Stomach (tissue), 9 donors: Measurements from ENCODE around the gene IST1. TPM values are rescaled to one million over a fixed set of nuclear protein-coding genes. Genes with fewer than 3 reads are reported as not detected.
"Not testable (repeated sequence)": the region's sequence is repeated elsewhere in the genome, so short reads cannot be mapped to it uniquely, and the experiment has no call there.

ENCODE experiments used
- DNase-seq, 2 donors: peaks; one replicate each; pipeline versions ENCODE4 v3.0.0 to v3.0.0-alpha.2; 2013 to 2019
- H3K27ac ChIP-seq, 5 donors: fragments of 200-600 bp in 4 of 5; sonication (generic) in 4 of 5; one replicate each; pipeline ENCODE4 v1.5.1; 2013 to 2019; ENCODE audit warnings: mild to moderate bottlenecking in 1 of 5, moderate library complexity in 1 of 5
- H3K27me3 ChIP-seq, 3 donors: fragments of 200-600 bp; sonication (generic); one replicate each; pipeline ENCODE4 v1.5.1; 2017 to 2019; ENCODE audit warnings: mixed run types in 1 of 3
- H3K36me3 ChIP-seq, 4 donors: fragments of 200-600 bp; sonication (generic); 1 replicate in 3 of 4; 2 replicates in 1 of 4; pipeline ENCODE4 v1.5.1; 2016 to 2019
- H3K4me1 ChIP-seq, 4 donors: fragments of 200-600 bp; sonication (generic); one replicate each; pipeline ENCODE4 v1.5.1; 2016 to 2019
- H3K4me3 ChIP-seq, 4 donors: fragments of 200-600 bp; sonication (generic) in 3 of 4; one replicate each; pipeline ENCODE4 v1.5.1; 2016 to 2019; ENCODE audit warnings: mild to moderate bottlenecking in 1 of 4
- H3K9me3 ChIP-seq, 4 donors: fragments of 200-600 bp; sonication (generic); one replicate each; pipeline ENCODE4 v1.5.1; 2016 to 2019
- EP300 ChIP-seq: sonication (generic); formaldehyde crosslinking; IDR thresholded peaks from one replicate; pipeline ENCODE4 v1.6.1; 2017; ENCODE audit warnings: antibody characterized with exemption
- POLR2A ChIP-seq, 4 donors: fragments of 450-650 bp; IDR thresholded peaks; one replicate each; pipeline ENCODE4 v1.6.1; 2016; ENCODE audit warnings: antibody characterized with exemption in 4 of 4, control low read depth in 2 of 4, mild to moderate bottlenecking in 1 of 4, moderate library complexity in 1 of 4
- POLR2AphosphoS5 ChIP-seq, 3 donors: sonication (generic); formaldehyde crosslinking; IDR thresholded peaks; one replicate each; pipeline ENCODE4 v1.6.1; 2016; ENCODE audit warnings: antibody characterized with exemption in 3 of 3
- WGBS, 5 donors: extraction: QIAGEN DNeasy Blood & Tissue Kit in 3 of 5; methylation state at CpG; one replicate each; pipeline versions ENCODE4 v1.1.5 to v1.1.7; 2013 to 2018; 5-methylcytosine and 5-hydroxymethylcytosine counted together
- intact Hi-C: fragments of 100-400 bp; cut with DNase I; formaldehyde crosslinking; loops from one replicate; pipeline ENCODE4 v1.15.1; 2023; ENCODE audit warnings: low total_unique reads
- polyA plus RNA-seq, 3 donors: library from polyadenylated mRNA; stranded (reverse); fragments of 200-250 nt; gene quantifications; one replicate each; pipeline ENCODE4 v1.2.3, GENCODE V29; 2013
- total RNA-seq, 5 donors: library from RNA; depleted of rRNA; stranded (reverse); fragments of >200 nt; gene quantifications; one replicate each; pipeline versions ENCODE4 v1.1.0 to v1.2.3, GENCODE V29; 2014 to 2016
- TF ChIP-seq, protein P1 (sequence below), 7 experiments: fragments of 450-650 bp in 4 of 7; fragments of 200-600 bp in 3 of 7; sonication (generic) in 3 of 7; IDR thresholded peaks; one replicate each; pipeline ENCODE4 v1.5.1; 2016 to 2019; ENCODE audit warnings: antibody characterized with exemption in 7 of 7, control low read depth in 2 of 7, mild to moderate bottlenecking in 1 of 7
- donor health status: healthy with polysubstance abuse.
- donor health status: Bipolar disorder and iron deficiency.
- donor health status: healthy.

The IST1 gene
- total and polyA plus RNA-seq, 8 donors = 76.0 to 270 (median 160) TPM

DNA sequence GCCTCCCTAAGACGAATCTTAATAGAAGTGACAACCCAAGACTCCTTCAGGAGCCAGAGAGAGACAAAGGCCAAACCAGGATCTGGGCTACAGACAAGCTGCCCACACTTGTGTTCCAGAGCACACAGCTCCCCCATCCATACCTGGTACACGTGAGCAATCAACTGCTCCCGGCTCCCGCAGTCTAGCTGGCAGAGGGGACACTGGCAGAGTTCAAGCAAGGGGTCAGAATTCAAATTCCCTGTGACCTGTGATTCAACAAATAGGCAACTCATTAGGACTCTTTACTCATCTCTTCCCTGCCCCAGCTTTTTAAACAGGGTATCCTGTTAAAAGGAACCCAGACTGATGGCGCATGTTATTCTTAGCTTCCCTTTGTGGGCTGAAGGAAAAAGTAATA, 31.3 kb upstream of the IST1 start:
- DNase-seq = no peak
- intact Hi-C loops = no loop called here
- H3K9me3 ChIP-seq = no peaks in the 10 kb centered on the region
- H3K4me1 ChIP-seq = peaks cover 2 to 8% (median 6%) of the 10 kb centered on the region in 4 donors
- TF ChIP-seq POLR2A (IDR thresholded peaks at IDR 0.05) = no peak
- 88 to 97% (median 97%) methylated on average over 5 of the region's 5 CpGs for WGBS, 5 donors
- H3K36me3 ChIP-seq = peaks cover 37 to 96% (median 89%) of the 10 kb centered on the region in 4 donors
- no peak overlapping the region for H3K4me3 ChIP-seq
- no peaks in the 10 kb centered on the region for H3K27me3 ChIP-seq
- H3K27ac ChIP-seq = no peak overlapping the region

DNA sequence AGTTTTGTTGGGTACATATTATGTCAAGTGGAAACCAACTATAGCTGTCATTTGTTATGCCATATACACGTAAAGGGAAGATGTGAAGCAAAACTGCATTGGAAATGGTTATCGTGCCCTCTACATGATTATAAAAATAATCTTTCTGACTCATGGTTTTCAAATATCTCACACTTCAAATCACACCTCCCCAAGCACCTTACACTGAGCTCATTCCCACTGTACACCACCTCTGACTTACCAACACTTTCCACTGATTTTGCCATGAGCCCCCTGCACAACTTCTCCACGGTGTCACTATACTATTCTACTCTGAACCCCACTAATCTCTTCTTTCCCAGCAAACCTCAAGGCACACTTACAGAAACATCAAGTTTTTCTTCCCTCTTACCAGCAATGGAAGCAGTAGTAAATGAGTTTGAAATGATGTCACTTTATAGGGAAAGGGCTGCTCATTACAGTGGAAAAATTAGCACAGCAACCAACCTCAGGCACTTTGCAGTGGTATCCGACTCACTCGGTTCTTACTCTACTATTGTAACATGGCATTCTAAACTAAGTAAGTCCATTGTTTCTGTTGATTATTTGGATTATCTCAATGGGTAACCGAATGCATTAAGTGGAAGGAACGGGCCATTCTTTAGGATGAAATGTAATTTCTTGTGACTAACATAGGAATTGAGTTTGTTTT, 30.0 kb upstream of the IST1 start:
- H3K27me3 ChIP-seq = no peaks in the 10 kb centered on the region
- H3K4me3 ChIP-seq = no peak overlapping the region
- no peak overlapping the region for H3K27ac ChIP-seq
- H3K4me1 ChIP-seq = no peaks in the 10 kb centered on the region
- intact Hi-C loops = no loop called here
- no peak for DNase-seq
- peaks cover 25 to 95% (median 85%) of the 10 kb centered on the region in 4 donors for H3K36me3 ChIP-seq
- H3K9me3 ChIP-seq = no peaks in the 10 kb centered on the region
- TF ChIP-seq POLR2A (IDR thresholded peaks at IDR 0.05) = no peak
- TF ChIP-seq, protein P1, sequence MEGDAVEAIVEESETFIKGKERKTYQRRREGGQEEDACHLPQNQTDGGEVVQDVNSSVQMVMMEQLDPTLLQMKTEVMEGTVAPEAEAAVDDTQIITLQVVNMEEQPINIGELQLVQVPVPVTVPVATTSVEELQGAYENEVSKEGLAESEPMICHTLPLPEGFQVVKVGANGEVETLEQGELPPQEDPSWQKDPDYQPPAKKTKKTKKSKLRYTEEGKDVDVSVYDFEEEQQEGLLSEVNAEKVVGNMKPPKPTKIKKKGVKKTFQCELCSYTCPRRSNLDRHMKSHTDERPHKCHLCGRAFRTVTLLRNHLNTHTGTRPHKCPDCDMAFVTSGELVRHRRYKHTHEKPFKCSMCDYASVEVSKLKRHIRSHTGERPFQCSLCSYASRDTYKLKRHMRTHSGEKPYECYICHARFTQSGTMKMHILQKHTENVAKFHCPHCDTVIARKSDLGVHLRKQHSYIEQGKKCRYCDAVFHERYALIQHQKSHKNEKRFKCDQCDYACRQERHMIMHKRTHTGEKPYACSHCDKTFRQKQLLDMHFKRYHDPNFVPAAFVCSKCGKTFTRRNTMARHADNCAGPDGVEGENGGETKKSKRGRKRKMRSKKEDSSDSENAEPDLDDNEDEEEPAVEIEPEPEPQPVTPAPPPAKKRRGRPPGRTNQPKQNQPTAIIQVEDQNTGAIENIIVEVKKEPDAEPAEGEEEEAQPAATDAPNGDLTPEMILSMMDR (IDR thresholded peaks at IDR 0.05) = no peak
- no peak for TF ChIP-seq POLR2AphosphoS5 (IDR thresholded peaks at IDR 0.05)
- no peak for TF ChIP-seq EP300
- 78 to 91% (median 89%) methylated on average over 7 of the region's 7 CpGs for WGBS, 5 donors

DNA sequence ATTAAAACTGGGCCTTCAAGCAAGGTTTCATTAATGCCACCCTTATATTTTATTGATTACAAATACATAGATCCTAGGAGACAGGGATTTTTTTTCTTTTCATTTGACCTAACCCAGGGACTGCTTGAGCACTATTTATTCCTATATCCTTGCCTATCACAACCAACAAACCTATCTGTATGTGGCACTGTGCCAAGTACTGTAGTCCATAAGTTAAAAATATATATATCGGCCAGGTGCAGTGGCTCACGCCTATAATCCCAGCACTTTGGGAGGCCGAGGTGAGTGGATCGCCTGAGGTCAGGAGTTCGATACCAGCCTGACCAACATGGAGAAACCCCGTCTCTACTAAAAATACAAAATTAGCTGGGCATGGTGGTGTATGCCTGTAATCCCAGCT, 28.2 kb upstream of the IST1 start:
- H3K4me3 ChIP-seq, H3K4me1 ChIP-seq, DNase-seq, H3K9me3 ChIP-seq, intact Hi-C loops, H3K27me3 ChIP-seq, H3K27ac ChIP-seq: not testable (repeated sequence)
- WGBS, 5 donors = 89 to 93% (median 92%) methylated on average over 6 of the region's 6 CpGs
- H3K36me3 ChIP-seq = peaks cover 17 to 84% (median 71%) of the 10 kb centered on the region in 4 donors

DNA sequence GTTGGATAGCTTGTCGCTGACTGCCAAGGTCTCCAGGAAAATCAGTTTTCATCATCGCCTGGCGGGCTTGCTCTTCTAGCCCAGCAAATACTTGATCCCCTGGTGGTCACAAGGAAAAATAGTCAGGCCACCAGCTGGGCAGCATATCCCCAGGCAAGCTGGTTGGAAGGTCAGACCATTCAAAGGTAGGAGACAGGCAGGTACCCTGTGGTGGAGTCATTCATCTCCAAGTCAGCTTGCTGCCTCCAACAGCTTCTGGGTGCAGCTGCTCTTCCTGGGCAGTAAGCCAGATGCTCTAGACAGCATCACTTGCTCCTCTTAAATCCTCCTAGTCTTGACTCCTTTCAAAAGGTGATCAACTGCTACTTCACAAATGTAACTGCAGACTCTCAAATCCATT, 27.4 kb upstream of the IST1 start:
- Histone ChIP-seq H3K4me3 (no peak overlapping the region), H3K27me3 (no peaks in the 10 kb centered on the region), H3K4me1 (no peaks in the 10 kb centered on the region), H3K36me3 (peaks cover 13 to 81% (median 69%) of the 10 kb centered on the region in 4 donors), H3K9me3 (no peaks in the 10 kb centered on the region), H3K27ac (no peak overlapping the region)
- no peak for TF ChIP-seq POLR2A (IDR thresholded peaks at IDR 0.05)
- WGBS, 5 donors = 94 to 98% (median 96%) methylated on average over 3 of the region's 3 CpGs
- intact Hi-C loops = no loop called here
- no peak for DNase-seq

GRCh38 chr16:71869089-71869488, 26.2 kb upstream of the IST1 start:
- Histone ChIP-seq H3K4me3 (no peak overlapping the region), H3K4me1 (no peaks in the 10 kb centered on the region), H3K27me3 (no peaks in the 10 kb centered on the region), H3K27ac (no peak overlapping the region), H3K36me3 (peaks cover 9 to 70% (median 60%) of the 10 kb centered on the region in 4 donors), H3K9me3 (no peaks in the 10 kb centered on the region)
- no peak for DNase-seq
- 93 to 100% (median 96%) methylated on average over 1 of the region's 1 CpG for WGBS, 5 donors
- intact Hi-C loops = no loop called here
- TF ChIP-seq EP300 = no peak
- no peak for TF ChIP-seq POLR2AphosphoS5 (IDR thresholded peaks at IDR 0.05)
- TF ChIP-seq POLR2A (IDR thresholded peaks at IDR 0.05) = no peak
- TF ChIP-seq, protein P1 (IDR thresholded peaks at IDR 0.05) = no peak

GRCh38 chr16:71870818-71871217, 24.5 kb upstream of the IST1 start:
- intact Hi-C loops = no loop called here
- no peak for DNase-seq
- no peak for TF ChIP-seq POLR2A (IDR thresholded peaks at IDR 0.05)
- TF ChIP-seq, protein P1 (IDR thresholded peaks at IDR 0.05) = no peak
- TF ChIP-seq POLR2AphosphoS5 (IDR thresholded peaks at IDR 0.05) = no peak
- no peak for TF ChIP-seq EP300

More at GRCh38 chr16:71870818-71871217, 24.5 kb upstream of the IST1 start:
- WGBS, 5 donors = 90 to 97% (median 93%) methylated on average over 2 of the region's 2 CpGs
- Histone ChIP-seq H3K9me3 (no peaks in the 10 kb centered on the region), H3K4me3 (no peak overlapping the region), H3K27ac (no peak overlapping the region), H3K36me3 (peaks cover 3 to 71% (median 61%) of the 10 kb centered on the region in 4 donors), H3K4me1 (no peaks in the 10 kb centered on the region), H3K27me3 (no peaks in the 10 kb centered on the region)
